ENCODE results near the gene OR9A4.

The OR9A4 gene

GRCh38 chr7:141949021-141949420 lies 32.8 kb downstream of the OR9A4 start:
- no peak for DNase-seq (ENCODE audit: low read depth)

GRCh38 chr7:141949451-141949850 lies 33.3 kb downstream of the OR9A4 start:
- no peak for DNase-seq (ENCODE audit: low read depth)

GRCh38 chr7:141949911-141950310 lies 33.7 kb downstream of the OR9A4 start:
- no peak for DNase-seq (ENCODE audit: low read depth)

GRCh38 chr7:141950806-141951205 lies 34.6 kb downstream of the OR9A4 start:
- DNase-seq (ENCODE audit: low read depth) = no peak

GRCh38 chr7:141952461-141952860 lies 36.3 kb downstream of the OR9A4 start:
- no peak for DNase-seq (ENCODE audit: low read depth)

- DNase-seq (ENCODE audit: low read depth) = no peak
Observed at GRCh38 chr7:141954334-141954733, 38.1 kb downstream of the OR9A4 start.

- DNase-seq (ENCODE audit: low read depth) = no peak
Observed at GRCh38 chr7:141956084-141956483, 39.9 kb downstream of the OR9A4 start.

GRCh38 chr7:141960687-141961422 lies 44.7 kb downstream of the OR9A4 start:
- no peak for DNase-seq (ENCODE audit: low read depth)

Measured in GM04503 (cell line).